HEK293 (cell line): Measurements from ENCODE around the gene C16orf95.

ENCODE experiments used
- CTCF ChIA-PET: fragments of 350-600 bp; formaldehyde crosslinking; extraction: SDS; loops from one replicate; lab custom pipeline; 2021; ENCODE audit warnings: antibody characterized with exemption; lab: Yijun Ruan, JAX
- POLR2A ChIA-PET: fragments of 300-600 bp; formaldehyde crosslinking; extraction: SDS; loops from one replicate; lab custom pipeline; 2020; ENCODE audit warnings: antibody characterized with exemption, inconsistent platforms; lab: Yijun Ruan, JAX
- H3K27ac ChIP-seq: fragments of 200-500 bp; sonication (Bioruptor generic); 2 replicates; pipeline ENCODE4 v1.5.1; 2014; ENCODE audit warnings: low read depth, low read length, control low read depth, inconsistent platforms; ENCODE audit errors: extremely low read depth
- H3K36me3 ChIP-seq, 2 experiments: fragments of 200-500 bp in 1 of 2; sonication (Bioruptor generic) in 1 of 2; 1 replicate in 1 of 2; 2 replicates in 1 of 2; pipeline ENCODE4 v1.5.1; 2014 to 2017; ENCODE audit warnings: inconsistent platforms in 2 of 2, low read length in 2 of 2; ENCODE audit not compliant: control insufficient read depth in 2 of 2, insufficient read depth in 1 of 2
- H3K4me1 ChIP-seq: fragments of 200-500 bp; sonication (Bioruptor generic); 2 replicates; pipeline ENCODE4 v1.5.1; 2014; ENCODE audit warnings: mild to moderate bottlenecking, low read length, inconsistent platforms; ENCODE audit not compliant: control insufficient read depth, insufficient read depth
- H3K4me3 ChIP-seq: 2 replicates; pipeline ENCODE4 v1.5.1; 2011; ENCODE audit warnings: low read depth, mild to moderate bottlenecking, control low read depth, low read length, moderate library complexity
- H3K9me3 ChIP-seq: fragments of 200-500 bp; sonication (Bioruptor generic); 2 replicates; pipeline ENCODE4 v1.5.1; 2014; ENCODE audit warnings: low read depth, low read length, inconsistent platforms; ENCODE audit not compliant: control insufficient read depth, insufficient read depth
- HOXA7 ChIP-seq: sonication (generic); formaldehyde crosslinking; IDR thresholded peaks from 2 replicates; pipeline ENCODE4 v1.8.1; 2022; ENCODE audit warnings: missing genetic modification reagents, borderline replicate concordance
- SCRT1 ChIP-seq: fragments of 450-650 bp; formaldehyde crosslinking; IDR thresholded peaks from 2 replicates; pipeline ENCODE4 v1.5.1; 2016; ENCODE audit warnings: missing biosample characterization, missing genetic modification characterization, borderline replicate concordance
- ZNF157 ChIP-seq: fragments of 450-650 bp; formaldehyde crosslinking; IDR thresholded peaks from 2 replicates; pipeline ENCODE4 v1.5.1; 2016; ENCODE audit warnings: missing biosample characterization, missing genetic modification characterization
- ZNF24 ChIP-seq: fragments of 450-650 bp; formaldehyde crosslinking; IDR thresholded peaks from 2 replicates; pipeline ENCODE4 v1.5.1; 2016; ENCODE audit warnings: missing biosample characterization, missing genetic modification characterization
- ZNF335 ChIP-seq: fragments of 450-650 bp; formaldehyde crosslinking; conservative IDR thresholded peaks from 2 replicates; pipeline ENCODE4 v1.5.1; 2016; ENCODE audit warnings: missing biosample characterization, missing genetic modification characterization
- ZNF48 ChIP-seq: fragments of 450-650 bp; formaldehyde crosslinking; IDR thresholded peaks from 2 replicates; pipeline ENCODE4 v1.5.1; 2016; ENCODE audit warnings: missing biosample characterization, missing genetic modification characterization
- ZNF596 ChIP-seq: fragments of 450-650 bp; IDR thresholded peaks from 2 replicates; pipeline ENCODE4 v1.5.0; 2018; ENCODE audit warnings: missing biosample characterization, mild to moderate bottlenecking, missing genetic modification characterization, moderate library complexity
- ZNF777 ChIP-seq: fragments of 450-650 bp; formaldehyde crosslinking; IDR thresholded peaks from 2 replicates; pipeline ENCODE4 v1.5.1; 2017; ENCODE audit warnings: missing biosample characterization, missing genetic modification characterization, borderline replicate concordance
- ZNF785 ChIP-seq: fragments of 450-650 bp; formaldehyde crosslinking; IDR thresholded peaks from 2 replicates; pipeline ENCODE4 v1.5.1; 2016; ENCODE audit warnings: missing biosample characterization, missing genetic modification characterization
- ZSCAN30 ChIP-seq: fragments of 450-650 bp; IDR thresholded peaks from 2 replicates; pipeline ENCODE4 v1.5.1; 2018; ENCODE audit warnings: missing biosample characterization, mild to moderate bottlenecking, missing genetic modification characterization, moderate library complexity
- TF ChIP-seq, protein P1 (sequence below): fragments of 450-650 bp; formaldehyde crosslinking; IDR thresholded peaks from 2 replicates; pipeline ENCODE4 v1.5.1; 2016; ENCODE audit warnings: missing biosample characterization, missing genetic modification characterization
- TF ChIP-seq, protein P2 (sequence below): sonication (generic); formaldehyde crosslinking; IDR thresholded peaks from 2 replicates; pipeline ENCODE4 v1.8.1; 2022; ENCODE audit warnings: mild to moderate bottlenecking, moderate library complexity, missing genetic modification reagents
- TF ChIP-seq, protein P3 (sequence below): fragments of 450-650 bp; formaldehyde crosslinking; IDR thresholded peaks from 2 replicates; pipeline ENCODE4 v1.5.1; 2017; ENCODE audit warnings: missing biosample characterization, missing genetic modification characterization
- TF ChIP-seq, protein P4 (sequence below): fragments of 450-650 bp; formaldehyde crosslinking; IDR thresholded peaks from 2 replicates; pipeline ENCODE4 v1.5.1; 2017; ENCODE audit warnings: missing biosample characterization, missing genetic modification characterization
- TF ChIP-seq, protein P5 (sequence below): IDR thresholded peaks from 2 replicates; pipeline ENCODE4 v1.6.1; 2011; ENCODE audit warnings: mild to moderate bottlenecking, low read depth, low read length, borderline replicate concordance
- TF ChIP-seq, protein P6 (sequence below): fragments of 450-650 bp; formaldehyde crosslinking; IDR thresholded peaks from 2 replicates; pipeline ENCODE4 v1.5.0; 2017; ENCODE audit warnings: missing biosample characterization, missing genetic modification characterization, borderline replicate concordance
- TF ChIP-seq, protein P7 (sequence below): fragments of 450-650 bp; formaldehyde crosslinking; IDR thresholded peaks from 2 replicates; pipeline ENCODE4 v1.5.1; 2017; ENCODE audit warnings: missing biosample characterization, missing genetic modification characterization
- TF ChIP-seq, protein P8 (sequence below): fragments of 450-650 bp; formaldehyde crosslinking; IDR thresholded peaks from 2 replicates; pipeline ENCODE4 v1.5.1; 2016; ENCODE audit warnings: missing biosample characterization, missing genetic modification characterization, borderline replicate concordance

C16orf95 gene

DNA sequence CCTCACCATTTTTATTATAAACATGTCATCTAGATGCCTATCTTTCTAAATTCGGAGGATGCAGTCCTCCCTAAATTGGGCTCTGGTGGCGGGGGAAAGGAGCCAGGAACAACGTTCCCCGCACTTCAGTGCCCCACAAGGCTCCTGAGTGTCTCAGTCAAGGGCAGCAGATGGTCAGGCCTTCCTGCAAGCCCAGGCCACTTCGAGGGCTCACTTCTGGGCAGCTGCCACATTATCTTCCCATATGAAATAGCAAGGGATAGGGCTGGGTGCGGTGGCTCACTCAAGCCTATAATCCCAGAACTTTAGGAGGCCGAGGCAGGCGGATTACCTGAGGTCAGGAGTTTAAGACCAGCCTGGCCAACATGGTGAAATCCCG, 34.1 kb upstream of the C16orf95 start (continued):
- TF ChIP-seq ZNF24 (tag by site-specific recombination) (no peak), ZNF596 (tag by site-specific recombination) (no peak), ZSCAN30 (tag by site-specific recombination) (no peak)
- TF ChIP-seq, protein P1, sequence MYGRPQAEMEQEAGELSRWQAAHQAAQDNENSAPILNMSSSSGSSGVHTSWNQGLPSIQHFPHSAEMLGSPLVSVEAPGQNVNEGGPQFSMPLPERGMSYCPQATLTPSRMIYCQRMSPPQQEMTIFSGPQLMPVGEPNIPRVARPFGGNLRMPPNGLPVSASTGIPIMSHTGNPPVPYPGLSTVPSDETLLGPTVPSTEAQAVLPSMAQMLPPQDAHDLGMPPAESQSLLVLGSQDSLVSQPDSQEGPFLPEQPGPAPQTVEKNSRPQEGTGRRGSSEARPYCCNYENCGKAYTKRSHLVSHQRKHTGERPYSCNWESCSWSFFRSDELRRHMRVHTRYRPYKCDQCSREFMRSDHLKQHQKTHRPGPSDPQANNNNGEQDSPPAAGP = no peak
- TF ChIP-seq, protein P2, sequence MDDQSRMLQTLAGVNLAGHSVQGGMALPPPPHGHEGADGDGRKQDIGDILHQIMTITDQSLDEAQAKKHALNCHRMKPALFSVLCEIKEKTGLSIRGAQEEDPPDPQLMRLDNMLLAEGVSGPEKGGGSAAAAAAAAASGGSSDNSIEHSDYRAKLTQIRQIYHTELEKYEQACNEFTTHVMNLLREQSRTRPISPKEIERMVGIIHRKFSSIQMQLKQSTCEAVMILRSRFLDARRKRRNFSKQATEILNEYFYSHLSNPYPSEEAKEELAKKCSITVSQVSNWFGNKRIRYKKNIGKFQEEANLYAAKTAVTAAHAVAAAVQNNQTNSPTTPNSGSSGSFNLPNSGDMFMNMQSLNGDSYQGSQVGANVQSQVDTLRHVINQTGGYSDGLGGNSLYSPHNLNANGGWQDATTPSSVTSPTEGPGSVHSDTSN (CRISPR knock-in tag) = no peak
- TF ChIP-seq, protein P3, sequence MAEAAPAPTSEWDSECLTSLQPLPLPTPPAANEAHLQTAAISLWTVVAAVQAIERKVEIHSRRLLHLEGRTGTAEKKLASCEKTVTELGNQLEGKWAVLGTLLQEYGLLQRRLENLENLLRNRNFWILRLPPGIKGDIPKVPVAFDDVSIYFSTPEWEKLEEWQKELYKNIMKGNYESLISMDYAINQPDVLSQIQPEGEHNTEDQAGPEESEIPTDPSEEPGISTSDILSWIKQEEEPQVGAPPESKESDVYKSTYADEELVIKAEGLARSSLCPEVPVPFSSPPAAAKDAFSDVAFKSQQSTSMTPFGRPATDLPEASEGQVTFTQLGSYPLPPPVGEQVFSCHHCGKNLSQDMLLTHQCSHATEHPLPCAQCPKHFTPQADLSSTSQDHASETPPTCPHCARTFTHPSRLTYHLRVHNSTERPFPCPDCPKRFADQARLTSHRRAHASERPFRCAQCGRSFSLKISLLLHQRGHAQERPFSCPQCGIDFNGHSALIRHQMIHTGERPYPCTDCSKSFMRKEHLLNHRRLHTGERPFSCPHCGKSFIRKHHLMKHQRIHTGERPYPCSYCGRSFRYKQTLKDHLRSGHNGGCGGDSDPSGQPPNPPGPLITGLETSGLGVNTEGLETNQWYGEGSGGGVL (tag by site-specific recombination) = no peak

DNA sequence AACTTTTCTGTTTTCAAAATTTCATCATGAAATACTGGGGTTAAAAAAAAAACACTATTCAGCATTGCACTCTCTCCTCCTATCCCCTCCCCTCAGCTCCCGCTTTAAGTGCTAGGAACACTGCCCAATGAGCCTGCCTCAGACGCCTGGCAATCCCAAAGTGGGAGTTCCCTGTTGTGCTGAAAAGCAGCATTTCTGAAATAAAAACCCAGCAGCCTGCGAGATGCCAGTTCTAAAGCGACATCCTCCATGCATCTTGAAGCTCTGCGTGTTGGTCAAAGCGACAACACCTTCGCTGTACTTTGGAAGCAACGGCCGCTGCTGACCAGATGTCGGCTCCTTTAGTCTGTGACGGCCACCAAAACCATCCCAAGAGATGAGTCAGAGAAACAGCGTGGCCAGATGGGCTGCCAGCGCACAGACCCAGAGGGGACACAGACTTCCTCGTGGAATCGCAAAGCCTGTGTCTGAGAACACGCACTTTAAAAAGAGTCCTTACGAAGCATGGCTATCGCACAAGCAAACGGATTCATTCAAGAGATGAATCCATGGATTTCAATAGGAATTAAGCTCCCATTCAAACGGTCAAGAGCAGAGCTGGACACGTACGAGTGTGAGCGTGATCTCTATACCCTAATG, 33.6 kb upstream of the C16orf95 start:
- H3K27ac ChIP-seq = no peak overlapping the region
- TF ChIP-seq, protein P4, sequence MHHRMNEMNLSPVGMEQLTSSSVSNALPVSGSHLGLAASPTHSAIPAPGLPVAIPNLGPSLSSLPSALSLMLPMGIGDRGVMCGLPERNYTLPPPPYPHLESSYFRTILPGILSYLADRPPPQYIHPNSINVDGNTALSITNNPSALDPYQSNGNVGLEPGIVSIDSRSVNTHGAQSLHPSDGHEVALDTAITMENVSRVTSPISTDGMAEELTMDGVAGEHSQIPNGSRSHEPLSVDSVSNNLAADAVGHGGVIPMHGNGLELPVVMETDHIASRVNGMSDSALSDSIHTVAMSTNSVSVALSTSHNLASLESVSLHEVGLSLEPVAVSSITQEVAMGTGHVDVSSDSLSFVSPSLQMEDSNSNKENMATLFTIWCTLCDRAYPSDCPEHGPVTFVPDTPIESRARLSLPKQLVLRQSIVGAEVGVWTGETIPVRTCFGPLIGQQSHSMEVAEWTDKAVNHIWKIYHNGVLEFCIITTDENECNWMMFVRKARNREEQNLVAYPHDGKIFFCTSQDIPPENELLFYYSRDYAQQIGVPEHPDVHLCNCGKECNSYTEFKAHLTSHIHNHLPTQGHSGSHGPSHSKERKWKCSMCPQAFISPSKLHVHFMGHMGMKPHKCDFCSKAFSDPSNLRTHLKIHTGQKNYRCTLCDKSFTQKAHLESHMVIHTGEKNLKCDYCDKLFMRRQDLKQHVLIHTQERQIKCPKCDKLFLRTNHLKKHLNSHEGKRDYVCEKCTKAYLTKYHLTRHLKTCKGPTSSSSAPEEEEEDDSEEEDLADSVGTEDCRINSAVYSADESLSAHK = no peak
- TF ChIP-seq, protein P5, sequence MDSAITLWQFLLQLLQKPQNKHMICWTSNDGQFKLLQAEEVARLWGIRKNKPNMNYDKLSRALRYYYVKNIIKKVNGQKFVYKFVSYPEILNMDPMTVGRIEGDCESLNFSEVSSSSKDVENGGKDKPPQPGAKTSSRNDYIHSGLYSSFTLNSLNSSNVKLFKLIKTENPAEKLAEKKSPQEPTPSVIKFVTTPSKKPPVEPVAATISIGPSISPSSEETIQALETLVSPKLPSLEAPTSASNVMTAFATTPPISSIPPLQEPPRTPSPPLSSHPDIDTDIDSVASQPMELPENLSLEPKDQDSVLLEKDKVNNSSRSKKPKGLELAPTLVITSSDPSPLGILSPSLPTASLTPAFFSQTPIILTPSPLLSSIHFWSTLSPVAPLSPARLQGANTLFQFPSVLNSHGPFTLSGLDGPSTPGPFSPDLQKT = no peak
- TF ChIP-seq HOXA7 (CRISPR knock-in tag) (no peak), ZNF48 (tag by site-specific recombination) (no peak), ZSCAN30 (tag by site-specific recombination) (no peak), ZNF335 (tag by site-specific recombination) (no peak), ZNF157 (tag by site-specific recombination) (no peak), ZNF777 (tag by site-specific recombination) (no peak), SCRT1 (tag by site-specific recombination) (no peak), ZNF785 (tag by site-specific recombination) (no peak)
- TF ChIP-seq, protein P6, sequence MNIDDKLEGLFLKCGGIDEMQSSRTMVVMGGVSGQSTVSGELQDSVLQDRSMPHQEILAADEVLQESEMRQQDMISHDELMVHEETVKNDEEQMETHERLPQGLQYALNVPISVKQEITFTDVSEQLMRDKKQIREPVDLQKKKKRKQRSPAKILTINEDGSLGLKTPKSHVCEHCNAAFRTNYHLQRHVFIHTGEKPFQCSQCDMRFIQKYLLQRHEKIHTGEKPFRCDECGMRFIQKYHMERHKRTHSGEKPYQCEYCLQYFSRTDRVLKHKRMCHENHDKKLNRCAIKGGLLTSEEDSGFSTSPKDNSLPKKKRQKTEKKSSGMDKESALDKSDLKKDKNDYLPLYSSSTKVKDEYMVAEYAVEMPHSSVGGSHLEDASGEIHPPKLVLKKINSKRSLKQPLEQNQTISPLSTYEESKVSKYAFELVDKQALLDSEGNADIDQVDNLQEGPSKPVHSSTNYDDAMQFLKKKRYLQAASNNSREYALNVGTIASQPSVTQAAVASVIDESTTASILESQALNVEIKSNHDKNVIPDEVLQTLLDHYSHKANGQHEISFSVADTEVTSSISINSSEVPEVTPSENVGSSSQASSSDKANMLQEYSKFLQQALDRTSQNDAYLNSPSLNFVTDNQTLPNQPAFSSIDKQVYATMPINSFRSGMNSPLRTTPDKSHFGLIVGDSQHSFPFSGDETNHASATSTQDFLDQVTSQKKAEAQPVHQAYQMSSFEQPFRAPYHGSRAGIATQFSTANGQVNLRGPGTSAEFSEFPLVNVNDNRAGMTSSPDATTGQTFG (tag by site-specific recombination) = no peak
- TF ChIP-seq, protein P7, sequence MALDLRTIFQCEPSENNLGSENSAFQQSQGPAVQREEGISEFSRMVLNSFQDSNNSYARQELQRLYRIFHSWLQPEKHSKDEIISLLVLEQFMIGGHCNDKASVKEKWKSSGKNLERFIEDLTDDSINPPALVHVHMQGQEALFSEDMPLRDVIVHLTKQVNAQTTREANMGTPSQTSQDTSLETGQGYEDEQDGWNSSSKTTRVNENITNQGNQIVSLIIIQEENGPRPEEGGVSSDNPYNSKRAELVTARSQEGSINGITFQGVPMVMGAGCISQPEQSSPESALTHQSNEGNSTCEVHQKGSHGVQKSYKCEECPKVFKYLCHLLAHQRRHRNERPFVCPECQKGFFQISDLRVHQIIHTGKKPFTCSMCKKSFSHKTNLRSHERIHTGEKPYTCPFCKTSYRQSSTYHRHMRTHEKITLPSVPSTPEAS = no peak
- TF ChIP-seq, protein P8, sequence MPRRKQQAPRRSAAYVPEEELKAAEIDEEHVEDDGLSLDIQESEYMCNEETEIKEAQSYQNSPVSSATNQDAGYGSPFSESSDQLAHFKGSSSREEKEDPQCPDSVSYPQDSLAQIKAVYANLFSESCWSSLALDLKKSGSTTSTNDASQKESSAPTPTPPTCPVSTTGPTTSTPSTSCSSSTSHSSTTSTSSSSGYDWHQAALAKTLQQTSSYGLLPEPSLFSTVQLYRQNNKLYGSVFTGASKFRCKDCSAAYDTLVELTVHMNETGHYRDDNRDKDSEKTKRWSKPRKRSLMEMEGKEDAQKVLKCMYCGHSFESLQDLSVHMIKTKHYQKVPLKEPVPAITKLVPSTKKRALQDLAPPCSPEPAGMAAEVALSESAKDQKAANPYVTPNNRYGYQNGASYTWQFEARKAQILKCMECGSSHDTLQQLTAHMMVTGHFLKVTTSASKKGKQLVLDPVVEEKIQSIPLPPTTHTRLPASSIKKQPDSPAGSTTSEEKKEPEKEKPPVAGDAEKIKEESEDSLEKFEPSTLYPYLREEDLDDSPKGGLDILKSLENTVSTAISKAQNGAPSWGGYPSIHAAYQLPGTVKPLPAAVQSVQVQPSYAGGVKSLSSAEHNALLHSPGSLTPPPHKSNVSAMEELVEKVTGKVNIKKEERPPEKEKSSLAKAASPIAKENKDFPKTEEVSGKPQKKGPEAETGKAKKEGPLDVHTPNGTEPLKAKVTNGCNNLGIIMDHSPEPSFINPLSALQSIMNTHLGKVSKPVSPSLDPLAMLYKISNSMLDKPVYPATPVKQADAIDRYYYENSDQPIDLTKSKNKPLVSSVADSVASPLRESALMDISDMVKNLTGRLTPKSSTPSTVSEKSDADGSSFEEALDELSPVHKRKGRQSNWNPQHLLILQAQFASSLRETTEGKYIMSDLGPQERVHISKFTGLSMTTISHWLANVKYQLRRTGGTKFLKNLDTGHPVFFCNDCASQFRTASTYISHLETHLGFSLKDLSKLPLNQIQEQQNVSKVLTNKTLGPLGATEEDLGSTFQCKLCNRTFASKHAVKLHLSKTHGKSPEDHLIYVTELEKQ (tag by site-specific recombination) = no peak
- H3K4me3 ChIP-seq = no peak overlapping the region
- no peaks in the 10 kb centered on the region for H3K9me3 ChIP-seq
- CTCF ChIA-PET = interaction anchor here (0.7 kb wide), 1 partner anchor 504 kb away, joined by 3 read pairs; no protein-coding TSS in a partner anchor
- POLR2A ChIA-PET = no interaction called here
- no peaks in the 10 kb centered on the region for H3K4me1 ChIP-seq
- peaks cover 0 to 28% of the 10 kb centered on the region in 2 experiments; a peak in 2 of 3 replicates for H3K36me3 ChIP-seq
